H1 (cell line): ENCODE data around the gene NOS1AP. TPM values are rescaled to one million over a fixed set of nuclear protein-coding genes. Genes with fewer than 3 reads are reported as not detected.

Experiments used
- CTCF ChIA-PET: fragments of 300-600 bp; sonication (Branson Sonifier 250); formaldehyde crosslinking; loops from one replicate; lab custom pipeline; 2021; ENCODE audit not compliant: partially characterized antibody; lab: Charles Lee
- POLR2A ChIA-PET: fragments of 300-600 bp; sonication (Branson Sonifier 250); formaldehyde crosslinking; loops from one replicate; lab custom pipeline; 2021; ENCODE audit warnings: inconsistent platforms; ENCODE audit not compliant: partially characterized antibody; lab: Charles Lee
- DNase-seq, 2 experiments: peaks; one replicate each; pipeline versions ENCODE4 v3.0.0 to v3.0.0-alpha.2; 2010 to 2022; ENCODE audit warnings: low spot score in 2 of 2, low read depth in 1 of 2, mixed read lengths in 1 of 2
- FAIRE-seq: peaks from 2 replicates; lab custom pipeline; 2011; peaks lifted over from hg19 to GRCh38; lab: Jason Lieb, UNC
- H2AFZ ChIP-seq: 2 replicates; pipeline ENCODE4 v1.8.1; 2012; ENCODE audit warnings: low read length, inconsistent platforms
- H2AK5ac ChIP-seq: 2 replicates; pipeline ENCODE4 v1.6.1; 2013; ENCODE audit warnings: low read depth, low read length
- H2BK120ac ChIP-seq: replicated peaks from 2 replicates; pipeline ENCODE3; 2013; ENCODE audit warnings: low read depth, low read length, inconsistent platforms
- H2BK12ac ChIP-seq: 2 replicates; pipeline ENCODE4 v1.6.1; 2013; ENCODE audit warnings: low read depth, low read length
- H2BK15ac ChIP-seq: 2 replicates; pipeline ENCODE4 v1.6.1; 2013; ENCODE audit warnings: low read length
- H2BK20ac ChIP-seq: 2 replicates; pipeline ENCODE4 v1.6.1; 2013; ENCODE audit warnings: low read length
- H2BK5ac ChIP-seq: 2 replicates; pipeline ENCODE4 v1.6.1; 2013; ENCODE audit warnings: low read depth, low read length
- H3K14ac ChIP-seq: 2 replicates; pipeline ENCODE4 v1.6.1; 2013; ENCODE audit warnings: inconsistent platforms; ENCODE audit not compliant: insufficient read length
- H3K18ac ChIP-seq: 2 replicates; pipeline ENCODE4 v1.6.1; 2013; ENCODE audit warnings: low read length; ENCODE audit errors: extremely low read depth
- H3K23ac ChIP-seq: 2 replicates; pipeline ENCODE4 v1.6.1; 2013; ENCODE audit warnings: inconsistent platforms; ENCODE audit not compliant: insufficient read length
- H3K23me2 ChIP-seq: 2 replicates; pipeline ENCODE4 v1.6.1; 2013; ENCODE audit warnings: low read depth, low read length
- H3K27ac ChIP-seq: 2 replicates; pipeline ENCODE4 v1.6.1; 2011; ENCODE audit warnings: low read depth, low read length, inconsistent platforms
- H3K27me3 ChIP-seq, 4 experiments: replicated peaks in 1 of 4; 1 replicate in 1 of 4; 2 replicates in 3 of 4; pipeline versions ENCODE4 v1.6.1 to v1.8.1; 2011 to 2013; ENCODE audit warnings: low read length in 3 of 4, mild to moderate bottlenecking in 3 of 4, inconsistent platforms in 2 of 4, mixed read lengths in 2 of 4, moderate library complexity in 1 of 4; ENCODE audit not compliant: control insufficient read depth in 3 of 4, insufficient read depth in 3 of 4; ENCODE audit errors: extremely low read depth in 1 of 4
- H3K36me3 ChIP-seq, 4 experiments: 2 replicates each; pipeline versions ENCODE4 v1.6.1 to v1.8.1; 2011 to 2013; ENCODE audit warnings: mild to moderate bottlenecking in 4 of 4, low read length in 3 of 4, moderate library complexity in 2 of 4, control low read depth in 1 of 4, inconsistent platforms in 1 of 4; ENCODE audit not compliant: insufficient read depth in 4 of 4, control insufficient read depth in 2 of 4
- H3K4ac ChIP-seq: replicated peaks from 2 replicates; pipeline ENCODE3; 2013; ENCODE audit warnings: low read length, low read depth, mixed read lengths, inconsistent platforms; ENCODE audit not compliant: insufficient read length
- H3K4me1 ChIP-seq, 4 experiments: replicated peaks in 1 of 4; 1 replicate in 1 of 4; 2 replicates in 3 of 4; pipeline versions ENCODE4 v1.6.1 to v1.8.1; 2011 to 2013; ENCODE audit warnings: low read length in 3 of 4, inconsistent platforms in 2 of 4, mixed read lengths in 1 of 4; ENCODE audit not compliant: insufficient read depth in 4 of 4, control insufficient read depth in 3 of 4
- H3K4me2 ChIP-seq, 2 experiments: 2 replicates each; pipeline versions ENCODE4 v1.6.1 to v1.8.1; 2011 to 2013; ENCODE audit warnings: low read depth in 2 of 2, low read length in 2 of 2, control low read depth in 1 of 2, inconsistent platforms in 1 of 2, mild to moderate bottlenecking in 1 of 2; ENCODE audit not compliant: insufficient read depth in 1 of 2
- H3K4me3 ChIP-seq, 4 experiments: fragments of 200-600, 300-600 bp in 1 of 4; sonication (generic), shearing (Covaris generic), sonication (Bioruptor Twin) in 1 of 4; 2 replicates each; pipeline versions ENCODE4 v1.5.1 to v1.8.1; 2011 to 2016; ENCODE audit warnings: low read length in 4 of 4, low read depth in 3 of 4, control low read depth in 2 of 4, inconsistent platforms in 2 of 4, mild to moderate bottlenecking in 2 of 4, mixed read lengths in 1 of 4, moderate library complexity in 1 of 4; ENCODE audit not compliant: insufficient read depth in 2 of 4; ENCODE audit errors: extremely low read depth in 1 of 4
- H3K56ac ChIP-seq: replicated peaks from 2 replicates; pipeline ENCODE3; 2013; ENCODE audit warnings: low read depth, mild to moderate bottlenecking, mixed read lengths, low read length, inconsistent platforms; ENCODE audit not compliant: insufficient read length
- H3K79me1 ChIP-seq: 2 replicates; pipeline ENCODE4 v1.6.1; 2013; ENCODE audit warnings: low read depth, low read length, control low read depth
- H3K79me2 ChIP-seq, 2 experiments: 2 replicates each; pipeline versions ENCODE4 v1.6.1 to v1.8.1; 2012 to 2013; ENCODE audit warnings: low read length in 2 of 2, mild to moderate bottlenecking in 2 of 2, inconsistent platforms in 1 of 2; ENCODE audit not compliant: insufficient read depth in 2 of 2, control insufficient read depth in 1 of 2
- H3K9ac ChIP-seq, 4 experiments: replicated peaks in 1 of 4; 1 replicate in 1 of 4; 2 replicates in 3 of 4; pipeline versions ENCODE4 v1.6.1 to v1.8.1; 2011 to 2013; ENCODE audit warnings: low read depth in 3 of 4, low read length in 3 of 4, control low read depth in 2 of 4, mild to moderate bottlenecking in 2 of 4, moderate library complexity in 2 of 4, inconsistent platforms in 1 of 4; ENCODE audit errors: extremely low read depth in 1 of 4
- H3K9me3 ChIP-seq, 2 experiments: 2 replicates each; pipeline versions ENCODE4 v1.6.1 to v1.8.1; 2012 to 2013; ENCODE audit warnings: mild to moderate bottlenecking in 2 of 2, moderate library complexity in 2 of 2, control low read depth in 1 of 2, inconsistent platforms in 1 of 2, low read depth in 1 of 2, low read length in 1 of 2, mixed read lengths in 1 of 2; ENCODE audit not compliant: insufficient read depth in 2 of 2
- H4K20me1 ChIP-seq, 2 experiments: replicated peaks in 1 of 2; 2 replicates each; pipeline versions ENCODE3 to v1.8.1; 2011 to 2013; ENCODE audit warnings: inconsistent platforms in 2 of 2, low read length in 2 of 2, mild to moderate bottlenecking in 1 of 2; ENCODE audit not compliant: insufficient read depth in 2 of 2, control insufficient read depth in 1 of 2
- H4K5ac ChIP-seq: 2 replicates; pipeline ENCODE4 v1.6.1; 2013; ENCODE audit warnings: low read length, low read depth, mixed read lengths, inconsistent platforms; ENCODE audit not compliant: insufficient read length
- H4K8ac ChIP-seq: 2 replicates; pipeline ENCODE4 v1.8.0; 2013; ENCODE audit warnings: mild to moderate bottlenecking, moderate library complexity, low read length, inconsistent platforms; ENCODE audit not compliant: insufficient read depth; ENCODE audit errors: extremely low read depth
- H4K91ac ChIP-seq: replicated peaks from 2 replicates; pipeline ENCODE3; 2013; ENCODE audit warnings: low read length, mixed read lengths, inconsistent platforms; ENCODE audit not compliant: insufficient read length
- BRCA1 ChIP-seq: IDR thresholded peaks from 2 replicates; pipeline ENCODE4 v1.6.1; 2012; ENCODE audit warnings: low read depth, low read length, improper control_type of control experiment
- CTBP2 ChIP-seq: IDR thresholded peaks from 2 replicates; pipeline ENCODE4 v1.7.0; 2011; ENCODE audit warnings: borderline replicate concordance, mild to moderate bottlenecking, moderate library complexity, mixed read lengths, low read length; ENCODE audit not compliant: insufficient read depth, insufficient read length
- SAP30 ChIP-seq: fragments of 300-600 bp; sonication (generic); IDR thresholded peaks from 2 replicates; pipeline ENCODE4 v1.7.1; 2012; ENCODE audit warnings: low read length, moderate library complexity, mild to moderate bottlenecking, inconsistent platforms; ENCODE audit not compliant: insufficient read depth, insufficient replicate concordance
- WGBS, 2 experiments: shearing (Covaris generic) in 1 of 2; methylation state at CpG; one replicate each; pipeline versions ENCODE4 v1.1.6 to v1.1.7; 2013 to 2015; ENCODE audit warnings: low lambda C conversion rate in 2 of 2, mixed read lengths in 2 of 2, inconsistent platforms in 1 of 2, low coverage in 1 of 2, missing lambda C conversion rate in 1 of 2; ENCODE audit not compliant: insufficient replicate concordance in 2 of 2, insufficient coverage in 1 of 2, insufficient read length in 1 of 2; ENCODE audit errors: extremely low coverage in 1 of 2, missing lambda C conversion rate in 1 of 2; 5-methylcytosine and 5-hydroxymethylcytosine counted together
- polyA plus RNA-seq, 7 experiments: library from polyadenylated mRNA; depleted of rRNA in 3 of 7; stranded (reverse) in 5 of 7; unstranded in 2 of 7; fragments of >200 nt in 5 of 7; fragments of 200-250 nt in 2 of 7; gene quantifications; 1 replicate in 5 of 7; 2 replicates in 1 of 7; 4 replicates in 1 of 7; pipeline versions ENCODE4 v1.2.1 to v1.2.3, GENCODE V29; 2011 to 2013; ENCODE audit warnings: missing spikeins in 2 of 7, mixed read lengths in 2 of 7
- total RNA-seq: library from RNA; stranded (reverse); fragmentation: NEBNext Ultra II Directional; extraction: Animal tissue kit (Norgen Biotek cat#: 25700); gene quantifications from 2 replicates; pipeline ENCODE4 v1.2.1, GENCODE V29; 2021
- TF ChIP-seq, protein P1 (sequence below), 3 experiments: IDR thresholded peaks; 1 replicate in 2 of 3; 2 replicates in 1 of 3; pipeline versions ENCODE4 v1.5.1 to v1.6.1; 2011; ENCODE audit warnings: low read length in 3 of 3, mild to moderate bottlenecking in 3 of 3, inconsistent platforms in 2 of 3, low read depth in 1 of 3, moderate library complexity in 1 of 3; ENCODE audit not compliant: insufficient read depth in 1 of 3; ENCODE audit errors: control extremely low read depth in 1 of 3

Gene NOS1AP
- total and polyA plus RNA-seq, 2 of the 8 experiments (the other 6 are each of a cell fraction or from before 2014, with no cell fraction given), result 2.4 to 12.1 TPM

DNA sequence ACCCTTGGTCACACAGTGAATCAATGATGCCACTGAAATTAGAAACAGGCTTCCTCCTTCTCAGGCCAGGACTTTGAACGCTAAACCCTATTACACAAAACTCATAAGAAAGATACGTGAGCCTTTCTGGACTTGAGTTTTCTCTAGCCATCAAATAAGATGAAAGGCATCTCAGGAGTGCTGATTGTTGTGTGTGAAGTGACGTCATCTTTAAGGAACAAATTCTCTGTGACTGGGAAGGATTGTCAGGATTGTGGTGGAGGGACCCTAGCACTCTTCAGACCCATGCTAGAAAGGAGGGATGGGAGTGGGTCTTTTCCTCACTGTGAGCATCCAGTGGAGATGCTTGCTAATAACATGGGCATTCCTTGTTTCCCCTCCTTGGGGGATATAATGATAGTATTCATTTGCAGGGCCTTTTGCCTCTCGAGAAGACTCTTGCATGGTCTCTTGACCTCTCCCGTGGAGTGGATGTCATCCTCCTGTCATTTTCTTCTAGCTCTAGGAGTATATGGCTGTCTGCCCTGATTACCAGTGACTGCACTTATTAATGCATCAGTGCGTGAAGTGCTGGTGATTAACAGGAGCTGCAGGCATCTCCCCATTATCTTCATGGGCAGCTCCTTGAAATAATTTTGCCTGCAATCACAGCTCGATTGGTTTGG lies 267.3 kb downstream of the NOS1AP start:
- CTCF ChIA-PET, result interaction anchor here (0.5 to 9.2 kb wide), 2 partner anchors 19 to 164 kb away, joined by 3 to 59 read pairs; no protein-coding TSS in a partner anchor

More for the DNA sequence above, 267.3 kb downstream of the NOS1AP start:
- Histone ChIP-seq H3K9ac (no peak overlapping the region), H3K79me1 (no peaks in the 10 kb centered on the region), H2BK20ac (no peak overlapping the region), H3K9me3 (no peaks in the 10 kb centered on the region), H2BK120ac (no peak overlapping the region), H3K27me3 (no peaks in the 10 kb centered on the region), H3K4me1 (no peaks in the 10 kb centered on the region), H3K56ac (no peak overlapping the region), H3K23ac (no peak overlapping the region), H3K79me2 (no peaks in the 10 kb centered on the region), H2AK5ac (no peak overlapping the region), H4K8ac (no peak overlapping the region), H3K4ac (no peak overlapping the region), H2BK5ac (no peak overlapping the region), H4K91ac (no peak overlapping the region), H2BK12ac (no peak overlapping the region), H3K27ac (no peak overlapping the region), H3K14ac (no peak overlapping the region), H4K20me1 (no peaks in the 10 kb centered on the region)
- DNase-seq (no peak), FAIRE-seq (no peak)
- TF ChIP-seq, protein P1, sequence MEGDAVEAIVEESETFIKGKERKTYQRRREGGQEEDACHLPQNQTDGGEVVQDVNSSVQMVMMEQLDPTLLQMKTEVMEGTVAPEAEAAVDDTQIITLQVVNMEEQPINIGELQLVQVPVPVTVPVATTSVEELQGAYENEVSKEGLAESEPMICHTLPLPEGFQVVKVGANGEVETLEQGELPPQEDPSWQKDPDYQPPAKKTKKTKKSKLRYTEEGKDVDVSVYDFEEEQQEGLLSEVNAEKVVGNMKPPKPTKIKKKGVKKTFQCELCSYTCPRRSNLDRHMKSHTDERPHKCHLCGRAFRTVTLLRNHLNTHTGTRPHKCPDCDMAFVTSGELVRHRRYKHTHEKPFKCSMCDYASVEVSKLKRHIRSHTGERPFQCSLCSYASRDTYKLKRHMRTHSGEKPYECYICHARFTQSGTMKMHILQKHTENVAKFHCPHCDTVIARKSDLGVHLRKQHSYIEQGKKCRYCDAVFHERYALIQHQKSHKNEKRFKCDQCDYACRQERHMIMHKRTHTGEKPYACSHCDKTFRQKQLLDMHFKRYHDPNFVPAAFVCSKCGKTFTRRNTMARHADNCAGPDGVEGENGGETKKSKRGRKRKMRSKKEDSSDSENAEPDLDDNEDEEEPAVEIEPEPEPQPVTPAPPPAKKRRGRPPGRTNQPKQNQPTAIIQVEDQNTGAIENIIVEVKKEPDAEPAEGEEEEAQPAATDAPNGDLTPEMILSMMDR (IDR thresholded peaks at IDR 0.05; ENCODE audit: control extremely low read depth in 1 of 3, insufficient read depth in 1 of 3, low read depth in 1 of 3, low read length in 3 of 3), result no peak
- TF ChIP-seq CTBP2, result no peak
- no peak for TF ChIP-seq BRCA1
- TF ChIP-seq SAP30, result no peak
- TF ChIP-seq, all 59 proteins: peak for 0
- Histone ChIP-seq H3K36me3 (0 out of 8 replicates have a peak, but pooled peaks cover 0 to 2% (median 0%) of the 10 kb centered on the region in 4 experiments), H3K18ac (no peak overlapping the region), H2BK15ac (no peak overlapping the region), H3K23me2 (no peaks in the 10 kb centered on the region), H4K5ac (no peak overlapping the region), H2AFZ (no peak overlapping the region), H3K4me2 (no peak overlapping the region), H3K4me3 (no peak overlapping the region)
- POLR2A ChIA-PET, result no interaction called here
- 85% methylated on average over 7 of the region's 7 CpGs; no CpG with 5 or more reads in 1 of the 2 experiments for WGBS, 2 experiments
